Femur (tissue), 1 donor: ENCODE data around the gene PGBD1.

Source experiments
- DNase-seq: peaks from one replicate; pipeline ENCODE4 v3.0.0-alpha.2; 2017

The PGBD1 gene, protein sequence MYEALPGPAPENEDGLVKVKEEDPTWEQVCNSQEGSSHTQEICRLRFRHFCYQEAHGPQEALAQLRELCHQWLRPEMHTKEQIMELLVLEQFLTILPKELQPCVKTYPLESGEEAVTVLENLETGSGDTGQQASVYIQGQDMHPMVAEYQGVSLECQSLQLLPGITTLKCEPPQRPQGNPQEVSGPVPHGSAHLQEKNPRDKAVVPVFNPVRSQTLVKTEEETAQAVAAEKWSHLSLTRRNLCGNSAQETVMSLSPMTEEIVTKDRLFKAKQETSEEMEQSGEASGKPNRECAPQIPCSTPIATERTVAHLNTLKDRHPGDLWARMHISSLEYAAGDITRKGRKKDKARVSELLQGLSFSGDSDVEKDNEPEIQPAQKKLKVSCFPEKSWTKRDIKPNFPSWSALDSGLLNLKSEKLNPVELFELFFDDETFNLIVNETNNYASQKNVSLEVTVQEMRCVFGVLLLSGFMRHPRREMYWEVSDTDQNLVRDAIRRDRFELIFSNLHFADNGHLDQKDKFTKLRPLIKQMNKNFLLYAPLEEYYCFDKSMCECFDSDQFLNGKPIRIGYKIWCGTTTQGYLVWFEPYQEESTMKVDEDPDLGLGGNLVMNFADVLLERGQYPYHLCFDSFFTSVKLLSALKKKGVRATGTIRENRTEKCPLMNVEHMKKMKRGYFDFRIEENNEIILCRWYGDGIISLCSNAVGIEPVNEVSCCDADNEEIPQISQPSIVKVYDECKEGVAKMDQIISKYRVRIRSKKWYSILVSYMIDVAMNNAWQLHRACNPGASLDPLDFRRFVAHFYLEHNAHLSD

GRCh38 chr6:28281288-28282064, at the start of gene PGBD1:
PGBD1 (plus strand) TSS chr6:28281572; CDS start chr6:28283814, 2,242 bp downstream.
- DNase-seq, result peak; percentile 83

- DNase-seq, result no peak
Observed at GRCh38 chr6:28232785-28233184, 48.6 kb upstream of the PGBD1 start.

- no peak for DNase-seq
Observed at GRCh38 chr6:28235912-28236452, 45.4 kb upstream of the PGBD1 start.

- DNase-seq, result no peak
Observed at GRCh38 chr6:28239636-28240035, 41.7 kb upstream of the PGBD1 start.

GRCh38 chr6:28240471-28240870, 40.9 kb upstream of the PGBD1 start:
- DNase-seq, result no peak

DNA sequence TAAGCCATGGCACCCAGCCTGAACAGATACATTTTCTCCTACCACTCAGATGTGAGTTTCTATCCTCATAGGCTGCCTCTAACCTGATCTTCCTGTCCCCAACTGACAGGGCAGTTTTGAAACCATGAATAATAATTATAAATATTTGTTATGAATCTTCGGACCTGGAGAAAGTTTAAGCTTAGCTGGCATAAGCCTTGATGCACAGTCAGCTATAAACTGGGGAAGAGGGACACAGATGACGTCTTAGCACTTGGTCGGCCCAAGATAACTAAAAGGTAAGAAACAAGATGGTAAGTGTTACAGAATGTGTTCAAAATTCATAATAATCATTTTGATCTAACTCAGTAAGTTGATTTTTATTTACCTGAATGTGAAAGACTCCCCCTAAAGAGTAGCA, 37.4 kb upstream of the PGBD1 start:
- DNase-seq, result no peak

- no peak for DNase-seq
Observed at GRCh38 chr6:28245206-28245941, 36.0 kb upstream of the PGBD1 start.

DNA sequence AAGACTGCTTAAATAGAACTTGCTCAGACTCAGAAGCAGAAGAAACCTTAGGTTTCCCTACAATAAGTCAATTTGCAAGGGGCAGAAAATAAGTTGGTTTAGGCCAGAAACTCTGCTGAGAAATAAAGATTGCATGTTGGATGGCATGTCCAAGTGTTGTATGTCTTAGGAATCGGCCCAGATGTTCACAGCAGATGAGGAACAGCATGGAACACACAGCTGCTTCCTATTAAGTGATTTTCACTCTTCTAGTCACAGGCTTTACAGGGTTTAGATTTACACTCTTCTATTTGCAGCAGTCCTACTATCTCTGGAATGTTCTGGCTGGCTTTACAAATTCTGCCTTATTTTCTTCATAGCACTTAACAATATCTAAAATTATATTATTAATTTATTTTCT, 32.5 kb upstream of the PGBD1 start:
- no peak for DNase-seq

- DNase-seq, result no peak
Observed at GRCh38 chr6:28250747-28251146, 30.6 kb upstream of the PGBD1 start.

DNA sequence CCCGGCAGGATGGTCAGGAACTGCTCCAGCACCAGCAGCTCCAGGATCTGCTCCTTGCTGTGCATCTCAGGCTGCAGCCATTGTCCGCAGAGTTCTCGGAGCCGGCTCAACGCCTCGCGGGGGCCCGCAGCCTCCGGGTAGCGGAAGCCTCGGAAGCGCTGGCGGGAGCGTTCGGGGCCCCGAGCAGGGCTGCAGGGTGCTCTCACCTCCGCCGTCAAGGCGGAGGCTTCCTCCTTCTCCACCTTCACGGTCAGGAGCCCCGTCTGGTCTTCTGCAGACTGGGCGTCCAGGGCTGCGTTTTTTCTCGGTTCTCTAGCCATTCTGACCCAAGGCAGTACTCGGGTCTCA, 29.7 kb upstream of the PGBD1 start:
- peak; percentile 17 for DNase-seq

- DNase-seq, result peak; percentile 87
Observed at GRCh38 chr6:28252009-28252975, 29.1 kb upstream of the PGBD1 start, which contains the start of gene ZKSCAN4. ZKSCAN4 (minus strand) TSS chr6:28252269; CDS start chr6:28251980, 289 bp downstream.

DNA sequence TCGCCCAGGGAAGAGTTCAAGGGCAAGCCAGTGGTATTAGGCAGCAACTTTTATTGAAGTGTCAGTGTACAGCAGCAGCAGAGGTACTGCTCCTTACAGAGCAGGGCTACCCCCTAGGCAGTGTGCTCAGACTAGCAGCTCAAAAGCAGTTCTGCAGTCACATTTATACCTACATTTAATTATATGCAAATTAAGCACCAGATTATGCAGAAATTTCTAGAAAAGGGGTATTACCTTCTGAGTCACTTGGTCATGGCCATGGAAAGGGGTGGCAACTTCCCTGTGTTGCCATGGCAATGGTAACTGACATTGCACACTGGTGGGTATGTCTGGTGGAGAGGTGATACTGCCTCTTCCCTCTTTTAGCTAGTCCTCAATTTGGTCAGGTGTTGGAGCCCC, 27.3 kb upstream of the PGBD1 start:
- no peak for DNase-seq

DNA sequence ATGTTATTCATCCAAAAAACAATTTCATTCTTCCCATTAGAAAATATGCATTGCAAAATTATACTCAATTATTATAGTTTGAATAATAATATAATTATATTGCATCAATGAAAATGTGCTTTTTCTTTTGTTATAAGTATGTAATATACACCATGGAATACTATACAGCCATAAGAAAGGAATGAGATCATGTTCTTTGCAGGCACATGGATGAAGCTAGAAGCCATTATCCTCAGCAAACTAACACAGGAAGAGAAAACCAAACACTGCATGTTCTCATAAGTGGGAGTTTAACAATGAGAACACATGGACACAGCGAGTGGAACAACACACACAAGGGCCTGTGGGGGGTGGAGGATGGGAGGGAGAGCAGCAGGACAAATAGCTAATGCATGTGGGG, 24.3 kb upstream of the PGBD1 start:
- no peak for DNase-seq

GRCh38 chr6:28258877-28259777, 22.2 kb upstream of the PGBD1 start, which contains the start of gene NKAPL:
NKAPL (plus strand) TSS chr6:28259297; CDS start chr6:28259372, 75 bp downstream.
- DNase-seq, result peak; percentile 76

DNA sequence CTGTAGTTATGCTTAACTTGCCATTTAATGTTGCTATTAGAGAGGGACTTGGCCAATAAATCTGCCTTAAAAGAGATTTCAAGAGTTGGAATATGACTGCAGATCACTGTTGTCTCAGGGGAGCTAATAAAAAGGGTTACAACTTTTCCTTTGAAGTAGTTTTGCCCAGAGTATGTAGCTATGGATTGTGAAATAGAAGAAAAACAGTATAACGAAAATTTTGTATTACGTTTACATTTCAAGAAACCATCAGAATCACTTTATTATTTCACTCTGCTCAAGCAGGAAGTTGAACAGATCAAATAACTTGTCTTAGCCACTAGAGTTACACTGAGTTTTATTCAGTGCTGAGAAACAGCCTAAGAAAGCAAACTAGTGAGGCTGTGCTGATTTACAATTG, 17.4 kb upstream of the PGBD1 start:
- DNase-seq, result no peak

DNA sequence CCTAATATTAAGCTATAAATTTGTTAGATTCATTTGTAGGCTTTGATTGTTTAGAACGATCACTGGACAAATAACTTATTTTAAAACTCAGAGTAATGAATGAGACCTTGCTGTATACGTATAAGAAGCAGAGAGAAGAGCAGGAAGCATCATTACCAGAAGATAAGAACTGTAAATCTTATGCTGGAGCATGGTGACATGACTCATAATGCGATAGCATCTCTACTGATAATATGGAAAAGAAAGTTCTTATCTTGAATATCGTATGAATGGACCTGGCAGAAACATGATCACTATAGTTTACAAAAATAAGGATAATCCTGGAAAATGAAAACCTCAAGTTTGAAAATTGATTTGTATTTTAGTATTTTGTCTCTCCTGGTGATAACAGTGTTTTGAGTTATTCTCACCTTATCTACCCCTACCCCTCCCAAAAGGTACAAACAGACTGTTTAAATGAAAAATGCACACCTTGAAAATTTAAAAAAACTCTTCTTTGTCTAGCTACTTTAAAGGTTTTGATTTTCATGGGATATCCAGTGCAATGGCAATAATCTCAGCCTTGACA, 16.5 kb upstream of the PGBD1 start:
- DNase-seq, result no peak

GRCh38 chr6:28266563-28266961, 14.8 kb upstream of the PGBD1 start:
- no peak for DNase-seq

- DNase-seq, result peak; percentile 90
Observed at GRCh38 chr6:28266962-28267694, 14.2 kb upstream of the PGBD1 start, which contains the start of gene ZSCAN26. ZSCAN26 (plus strand) TSS chr6:28267143; CDS start chr6:28271920, 4,777 bp downstream.

GRCh38 chr6:28267695-28268059, 13.7 kb upstream of the PGBD1 start:
- DNase-seq, result no peak
